Measurements from ENCODE around the gene AHDC1.
"Not testable (repeated sequence)": the region's sequence is repeated elsewhere in the genome, so short reads cannot be mapped to it uniquely, and the experiment has no call there.

Gene AHDC1

GRCh38 chr1:27603681-27604578 is at the start of gene AHDC1:
TSS of gene AHDC1 (minus strand) at chr1:27604144. CDS start at chr1:27552115, 52,029 bp downstream.
- peak; percentile 68 for DNase-seq (ENCODE audit: low read depth)

GRCh38 chr1:27652111-27652864 is 48.3 kb upstream of the AHDC1 start:
- no peak for DNase-seq (ENCODE audit: low read depth)

DNA sequence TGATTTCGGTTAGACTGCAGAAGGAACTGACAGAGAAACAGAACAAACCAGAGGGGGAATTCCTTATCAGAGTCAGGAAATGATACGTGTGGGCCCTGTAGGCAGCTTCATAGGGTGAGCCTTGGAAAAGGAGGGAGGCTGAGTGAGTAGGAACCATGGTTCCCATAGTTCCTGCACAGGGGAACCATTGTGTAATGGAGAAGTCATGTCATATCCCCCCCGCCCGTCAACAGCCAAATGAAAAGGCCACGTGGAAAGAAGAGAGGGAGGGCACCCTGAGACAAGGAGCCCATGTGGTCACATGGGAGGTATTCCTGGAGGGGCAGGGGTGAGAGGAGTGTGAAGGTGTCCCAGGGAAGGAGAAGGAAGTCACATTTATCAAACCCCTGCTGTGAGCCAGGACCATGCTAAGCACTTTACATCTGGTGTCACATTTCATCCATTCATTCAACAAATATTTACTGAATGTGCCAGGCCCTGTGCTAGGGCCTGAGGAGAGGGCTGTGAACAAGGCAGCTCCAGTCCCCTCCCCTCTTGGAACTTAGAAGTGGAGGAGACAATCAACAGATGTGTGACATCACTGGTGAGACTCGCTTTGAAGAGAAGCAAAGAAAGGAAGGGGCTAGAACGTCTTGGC is 46.7 kb upstream of the AHDC1 start:
- DNase-seq (ENCODE audit: low read depth) = peak; percentile 45

DNA sequence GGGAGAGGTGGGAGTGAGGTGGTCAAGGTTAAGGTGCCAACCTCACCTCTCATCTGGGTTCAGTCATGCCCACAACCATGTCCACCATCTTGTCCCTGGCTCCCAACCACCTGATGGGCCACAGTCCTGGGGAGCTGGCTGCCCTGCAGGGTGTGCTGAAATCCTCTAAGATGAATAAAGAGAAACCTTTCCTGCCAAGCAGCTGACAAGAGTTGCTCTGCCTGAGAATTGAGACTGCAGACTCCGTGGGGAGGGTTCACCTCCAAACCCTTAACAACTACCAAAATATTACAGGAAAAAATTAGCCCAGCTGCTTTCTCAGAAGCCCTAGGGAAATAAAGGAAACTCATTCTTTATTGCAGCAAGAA is 46.2 kb upstream of the AHDC1 start:
- no peak for DNase-seq (ENCODE audit: low read depth)

- no peak for DNase-seq (ENCODE audit: low read depth)
Observed at GRCh38 chr1:27649306-27649635, 45.3 kb upstream of the AHDC1 start.

- no peak for DNase-seq (ENCODE audit: low read depth)
Observed at GRCh38 chr1:27648602-27649305, 44.8 kb upstream of the AHDC1 start.

- DNase-seq (ENCODE audit: low read depth) = no peak
Observed at GRCh38 chr1:27647328-27647727, 43.4 kb upstream of the AHDC1 start.

DNA sequence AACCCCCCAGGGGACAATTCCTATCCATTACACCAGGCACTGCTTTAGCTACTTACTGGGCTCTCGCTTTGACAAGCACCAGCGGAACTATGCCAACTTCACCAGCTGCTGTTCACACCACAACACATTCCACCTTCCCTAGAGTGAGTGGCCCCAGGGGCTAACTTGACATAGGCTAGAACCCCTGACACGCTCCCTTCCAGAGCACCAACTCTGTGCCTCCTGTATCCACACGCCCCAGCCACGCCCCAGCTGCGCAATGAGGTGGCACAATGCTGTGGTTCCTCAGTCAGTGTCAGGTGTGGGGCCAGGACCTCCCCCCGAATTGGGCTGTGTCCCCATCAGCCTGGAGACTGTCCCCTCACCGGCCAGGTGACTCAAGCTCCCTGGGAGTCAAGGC is 42.7 kb upstream of the AHDC1 start:
- no peak for DNase-seq (ENCODE audit: low read depth)

DNA sequence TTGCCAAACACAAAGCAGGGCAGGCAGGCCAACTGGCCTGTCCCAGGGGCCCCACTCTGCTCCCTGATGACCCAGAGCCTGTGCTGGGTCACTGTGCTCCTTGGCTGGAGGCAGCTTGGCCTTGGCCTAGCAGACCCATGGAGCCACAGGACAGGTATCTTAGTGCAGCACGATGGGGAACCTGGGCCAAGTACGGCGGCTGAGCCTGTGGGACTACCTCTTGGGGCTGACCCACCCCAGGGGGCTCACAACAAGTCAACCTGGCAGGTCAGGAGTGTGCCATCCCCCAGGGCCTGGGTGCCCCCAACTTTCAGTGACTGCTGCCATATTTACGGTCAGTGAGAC is 41.1 kb upstream of the AHDC1 start:
- no peak for DNase-seq (ENCODE audit: low read depth)

GRCh38 chr1:27644369-27645070 is 40.6 kb upstream of the AHDC1 start:
- DNase-seq (ENCODE audit: low read depth) = no peak

DNA sequence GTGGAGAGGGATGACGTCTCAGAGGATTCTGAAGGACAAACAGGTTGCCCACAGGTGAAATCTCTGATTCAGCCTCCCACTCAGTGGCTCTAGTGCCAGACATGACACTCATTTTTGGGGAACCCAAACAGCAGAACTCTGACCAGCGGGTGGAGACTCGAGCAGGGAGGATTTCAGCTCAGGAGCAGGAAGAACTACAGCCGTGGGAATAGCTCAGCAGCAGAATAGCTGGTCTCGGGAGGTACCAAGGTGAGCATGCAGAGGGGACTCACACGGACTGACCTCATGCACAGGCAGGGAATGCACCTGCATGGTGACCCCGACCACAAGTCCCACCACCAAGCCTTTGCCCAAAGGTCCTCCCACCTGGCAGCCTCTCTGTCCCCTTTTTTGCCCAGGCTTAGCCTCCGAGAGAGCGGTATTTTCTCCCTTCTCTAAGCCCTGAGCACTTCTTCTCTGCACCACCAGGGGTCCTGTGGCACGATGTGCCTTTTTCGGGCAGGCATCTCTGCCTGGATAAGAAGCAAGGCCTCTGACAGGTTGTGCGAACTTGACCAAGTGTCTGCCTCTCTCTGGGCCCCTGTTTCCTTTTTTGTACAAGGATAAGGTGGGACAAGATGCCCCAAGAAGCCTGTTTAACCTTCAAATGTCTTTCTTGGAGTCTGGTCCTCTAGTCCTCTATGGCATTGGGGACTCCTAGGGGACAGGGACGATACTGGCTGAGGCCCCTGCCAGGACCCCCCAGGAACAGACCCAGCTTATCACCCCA is 39.8 kb upstream of the AHDC1 start:
- no peak for DNase-seq (ENCODE audit: low read depth)

DNA sequence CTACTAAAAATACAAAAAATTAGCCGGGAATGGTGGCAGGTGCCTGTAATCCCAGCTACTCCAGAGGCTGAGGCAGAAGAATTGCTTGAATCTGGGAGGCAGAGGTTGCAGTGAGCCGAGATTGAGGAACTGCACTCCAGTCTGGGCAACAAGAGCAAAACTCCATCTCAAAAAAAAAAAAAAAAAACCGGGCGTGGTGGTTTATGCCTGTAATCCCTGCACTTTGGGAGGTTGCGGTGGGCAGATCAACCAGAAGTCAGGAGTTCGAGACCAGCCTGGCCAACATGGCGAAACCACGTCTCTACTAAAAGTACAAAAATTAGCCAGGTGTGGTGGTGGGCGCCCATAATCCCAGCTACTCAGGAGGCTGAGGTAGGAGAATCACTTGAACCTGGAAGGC is 36.6 kb upstream of the AHDC1 start:
- not testable (repeated sequence) for DNase-seq (ENCODE audit: low read depth)

GRCh38 chr1:27638805-27639204 is 34.9 kb upstream of the AHDC1 start:
- DNase-seq (ENCODE audit: low read depth) = no peak

GRCh38 chr1:27638047-27638734 is 34.2 kb upstream of the AHDC1 start:
- no peak for DNase-seq (ENCODE audit: low read depth)

GRCh38 chr1:27635396-27636142 is 31.6 kb upstream of the AHDC1 start:
- no peak for DNase-seq (ENCODE audit: low read depth)

- DNase-seq (ENCODE audit: low read depth) = no peak
Observed at GRCh38 chr1:27634985-27635367, 31.0 kb upstream of the AHDC1 start, which contains the start of gene FGR. TSS of gene FGR (minus strand) at chr1:27635185. CDS start at chr1:27623916, 11,269 bp downstream.

DNA sequence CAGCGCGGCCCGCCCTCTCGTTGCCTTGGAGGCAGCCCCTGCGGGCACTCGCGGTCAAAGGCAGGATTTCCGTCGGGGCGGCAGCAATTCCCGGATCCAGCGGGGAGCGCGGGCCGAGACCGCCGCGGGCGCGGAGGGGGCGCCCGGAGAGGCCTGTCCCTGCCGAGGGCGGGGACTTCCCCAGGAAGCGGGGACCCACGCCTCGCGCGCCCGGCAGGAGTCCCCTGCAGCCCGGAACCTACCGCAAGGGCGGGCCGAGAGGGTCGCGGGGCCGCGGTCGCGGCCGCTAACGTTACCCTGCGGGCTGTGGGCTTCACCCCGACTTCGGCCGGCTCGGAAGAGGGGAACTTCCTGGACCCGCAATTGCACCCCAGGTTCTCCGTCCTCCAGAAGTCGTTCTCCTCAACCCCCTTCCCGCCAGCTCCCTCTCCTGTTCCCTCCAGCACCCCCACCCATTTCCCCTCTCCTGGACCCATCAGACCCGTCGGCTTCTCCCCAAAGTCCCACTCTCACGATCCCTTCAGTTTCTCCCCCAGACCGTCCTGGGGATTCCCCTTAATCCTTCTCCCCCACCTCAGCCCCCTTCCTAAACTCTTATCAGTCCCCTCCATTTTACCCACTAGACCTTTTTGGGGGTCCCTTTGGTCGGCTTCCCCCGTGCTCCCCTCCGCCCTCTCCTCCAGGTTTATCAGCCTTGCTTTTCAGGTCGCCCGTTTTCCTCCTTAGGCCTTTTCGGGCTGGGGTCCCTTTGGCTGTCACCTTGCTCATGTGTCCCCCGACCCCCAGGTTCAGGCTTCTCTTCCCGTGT is 30.4 kb upstream of the AHDC1 start:
- DNase-seq (ENCODE audit: low read depth) = no peak

DNA sequence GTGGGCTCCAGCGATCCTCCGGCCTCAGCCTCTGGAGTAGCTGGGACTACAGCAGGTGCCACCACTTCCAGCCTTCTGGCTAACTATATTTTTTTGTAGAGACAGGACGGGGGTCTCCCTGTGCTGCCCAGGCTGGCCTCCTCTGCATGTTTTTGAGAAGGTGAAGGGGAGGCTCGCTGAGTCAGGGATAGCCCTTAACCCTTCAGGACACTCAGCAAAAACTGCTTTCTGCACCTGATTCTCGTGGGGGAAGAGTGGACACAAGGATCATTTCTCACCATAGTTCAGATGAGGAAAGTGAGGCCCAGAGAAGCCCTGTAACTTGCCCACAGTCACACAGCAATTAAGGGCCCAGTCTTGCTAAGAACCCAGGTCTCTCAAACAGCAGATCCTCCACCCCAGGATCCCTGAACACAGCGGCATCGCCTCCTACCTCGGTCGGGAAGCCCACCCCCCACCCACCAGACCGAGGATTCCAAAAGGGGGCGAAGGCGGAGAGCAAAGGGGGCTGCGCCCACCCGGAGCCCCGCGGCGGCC is 29.8 kb upstream of the AHDC1 start:
- DNase-seq (ENCODE audit: low read depth) = no peak

DNA sequence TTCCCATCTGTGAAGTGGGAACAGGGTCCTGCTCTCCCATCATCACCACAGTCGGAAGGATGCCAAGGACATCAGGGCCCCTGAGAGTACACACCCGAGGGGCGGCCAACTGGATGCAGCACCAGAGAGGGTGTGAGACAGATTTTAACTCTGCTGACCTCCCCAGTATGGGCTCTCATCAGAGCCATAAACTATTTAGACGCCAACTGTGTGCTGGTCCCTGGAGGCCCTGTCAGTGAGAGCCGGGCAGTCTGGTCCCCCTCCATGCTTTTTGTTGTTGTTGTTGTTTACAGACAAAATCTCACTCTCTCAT is 29.3 kb upstream of the AHDC1 start:
- no peak for DNase-seq (ENCODE audit: low read depth)

Data from HS-27A (cell line).